HG03159 (cell line): ENCODE data around the gene EP400.

Experiments used
- ATAC-seq: cut with Tn5 transposase; IDR thresholded peaks from one replicate; pipeline ENCODE4 v1.9.1; 2021; ENCODE audit warnings: mild to moderate bottlenecking, moderate library complexity; ENCODE audit not compliant: unreplicated experiment

EP400 gene

DNA sequence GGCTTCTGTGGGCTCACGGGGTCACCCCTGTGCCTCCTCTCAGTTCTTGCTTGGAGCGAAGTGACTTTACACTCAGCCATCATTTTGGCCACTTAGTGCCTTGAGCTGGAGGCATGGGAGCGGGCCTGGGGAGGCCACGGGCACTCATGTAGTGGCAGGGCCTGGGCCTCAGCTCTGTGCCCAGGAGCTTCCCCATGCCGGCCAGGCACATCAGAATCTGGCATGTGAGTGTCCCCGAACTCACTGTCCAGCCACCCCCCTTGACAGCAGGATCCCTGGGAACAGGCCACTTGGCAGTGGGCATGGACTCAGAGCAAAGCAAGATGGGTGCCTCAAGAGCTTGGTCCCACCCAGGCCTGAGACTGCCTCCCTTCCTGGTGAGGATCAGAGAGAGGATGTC is 164.9 kb downstream of the EP400 start:
- ATAC-seq: no peak

DNA sequence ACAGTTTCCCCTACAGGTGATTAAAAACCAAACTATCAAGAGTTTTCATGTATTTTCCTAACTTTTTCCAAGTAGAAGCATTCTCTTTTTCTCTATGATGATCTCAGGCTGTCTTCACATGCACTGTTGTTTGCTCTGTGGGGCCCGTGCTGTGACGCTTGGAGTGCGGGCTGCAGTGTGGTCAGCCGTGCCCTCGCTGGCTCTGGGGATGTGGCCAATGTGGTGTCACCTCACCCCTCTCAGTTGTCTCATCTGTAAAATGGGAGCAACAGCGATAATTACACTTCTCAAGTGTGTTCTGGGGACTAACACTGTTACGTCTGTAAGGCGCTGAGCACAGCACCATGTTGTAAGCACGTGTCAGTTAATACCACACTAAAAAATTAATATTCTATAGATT is 165.8 kb downstream of the EP400 start:
- no peak for ATAC-seq

DNA sequence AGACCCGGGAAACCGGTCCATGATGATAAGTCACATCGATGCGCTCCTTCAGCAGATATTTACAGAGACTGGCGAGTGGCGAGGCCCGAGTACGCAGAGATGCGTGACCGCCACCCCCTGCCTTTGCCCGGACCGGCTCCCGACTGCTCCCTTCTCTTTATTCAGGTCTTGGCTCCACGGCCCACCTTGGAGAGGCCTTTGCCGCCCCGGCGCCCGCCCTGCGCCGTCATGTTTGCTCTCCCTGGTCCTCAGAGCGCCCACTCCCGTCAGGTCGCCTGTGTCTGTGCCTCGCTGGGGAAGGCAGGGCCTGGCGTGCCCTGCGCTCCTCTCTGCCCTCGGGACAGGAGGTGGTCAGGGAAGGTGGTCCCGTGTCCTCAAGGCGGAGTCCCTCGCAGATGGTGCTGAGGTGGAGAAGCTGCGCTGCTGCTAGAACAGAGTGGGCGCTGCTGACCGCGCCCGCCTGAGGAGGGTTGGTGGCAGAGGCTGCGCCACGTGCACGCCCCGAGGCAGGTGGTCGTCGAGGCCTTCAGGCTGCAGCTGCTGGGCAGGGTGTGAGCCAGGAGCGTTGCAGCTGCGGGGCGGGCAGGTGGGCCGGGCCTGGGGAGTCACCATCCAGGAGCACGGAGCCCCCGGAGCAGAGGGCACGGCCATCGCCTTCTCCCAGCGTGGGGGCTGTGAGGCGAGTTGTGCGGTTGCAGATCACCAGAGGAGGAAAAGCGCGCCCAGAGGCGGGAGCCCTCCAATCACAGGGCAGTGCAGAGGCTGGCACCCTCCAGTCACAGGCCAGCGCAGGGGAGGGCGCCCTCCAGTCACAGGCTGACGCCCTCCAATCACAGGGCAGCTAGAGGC is 167.2 kb downstream of the EP400 start:
- no peak for ATAC-seq

DNA sequence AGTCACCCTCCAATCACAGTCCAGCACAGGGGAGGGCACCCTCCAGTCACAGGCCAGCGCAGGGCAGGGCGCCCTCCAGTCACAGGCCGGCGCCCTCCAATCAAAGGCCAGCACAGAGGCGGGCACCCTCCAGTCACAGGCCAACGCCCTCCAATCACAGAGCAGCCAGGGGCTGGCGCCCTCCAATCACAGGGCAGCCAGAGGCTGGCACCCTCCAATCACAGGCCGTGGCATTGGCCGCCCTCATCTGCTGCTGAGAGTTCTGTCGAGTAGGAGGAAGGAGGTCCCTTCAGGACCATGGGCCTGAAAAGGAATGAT is 167.8 kb downstream of the EP400 start:
- ATAC-seq: no peak

DNA sequence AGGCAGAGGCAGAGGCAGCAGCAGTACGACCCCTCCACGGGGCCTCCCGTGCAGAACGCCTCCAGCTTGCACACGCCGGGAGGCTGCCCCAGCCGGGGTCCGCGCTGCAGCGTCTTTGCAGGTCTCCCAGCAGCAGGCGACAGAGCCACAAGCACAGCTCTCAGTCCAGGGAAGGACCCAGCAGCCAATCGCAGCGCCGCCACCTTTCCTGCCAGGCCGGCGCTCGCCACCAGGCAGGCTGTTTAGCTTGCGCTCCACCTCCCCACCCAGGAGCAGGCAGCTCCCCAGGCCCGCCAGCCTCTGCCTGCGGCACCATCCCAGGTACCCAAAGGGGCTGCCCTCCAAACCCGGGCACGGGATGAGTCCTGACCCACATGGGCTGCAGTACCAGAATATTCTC is 169.1 kb downstream of the EP400 start:
- ATAC-seq: no peak

DNA sequence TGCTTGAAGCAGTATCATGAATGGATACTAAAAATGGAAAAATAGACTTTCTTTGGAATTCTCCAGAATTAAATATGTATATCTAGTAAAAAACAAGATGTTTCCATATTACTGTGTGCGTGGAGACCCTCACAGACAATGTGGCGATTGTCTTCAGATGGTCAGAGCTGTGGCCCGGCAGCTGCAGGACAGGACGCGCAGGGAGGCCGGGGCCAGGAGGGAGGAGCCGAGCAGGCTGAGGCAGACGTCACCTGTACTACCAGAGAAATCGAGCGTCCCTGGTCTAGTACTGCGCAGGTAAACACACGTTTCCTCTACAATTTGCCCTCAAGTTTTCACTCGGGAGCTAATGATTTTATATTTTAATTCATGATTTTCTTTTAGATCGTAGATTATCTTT is 171.5 kb downstream of the EP400 start:
- ATAC-seq: no peak

DNA sequence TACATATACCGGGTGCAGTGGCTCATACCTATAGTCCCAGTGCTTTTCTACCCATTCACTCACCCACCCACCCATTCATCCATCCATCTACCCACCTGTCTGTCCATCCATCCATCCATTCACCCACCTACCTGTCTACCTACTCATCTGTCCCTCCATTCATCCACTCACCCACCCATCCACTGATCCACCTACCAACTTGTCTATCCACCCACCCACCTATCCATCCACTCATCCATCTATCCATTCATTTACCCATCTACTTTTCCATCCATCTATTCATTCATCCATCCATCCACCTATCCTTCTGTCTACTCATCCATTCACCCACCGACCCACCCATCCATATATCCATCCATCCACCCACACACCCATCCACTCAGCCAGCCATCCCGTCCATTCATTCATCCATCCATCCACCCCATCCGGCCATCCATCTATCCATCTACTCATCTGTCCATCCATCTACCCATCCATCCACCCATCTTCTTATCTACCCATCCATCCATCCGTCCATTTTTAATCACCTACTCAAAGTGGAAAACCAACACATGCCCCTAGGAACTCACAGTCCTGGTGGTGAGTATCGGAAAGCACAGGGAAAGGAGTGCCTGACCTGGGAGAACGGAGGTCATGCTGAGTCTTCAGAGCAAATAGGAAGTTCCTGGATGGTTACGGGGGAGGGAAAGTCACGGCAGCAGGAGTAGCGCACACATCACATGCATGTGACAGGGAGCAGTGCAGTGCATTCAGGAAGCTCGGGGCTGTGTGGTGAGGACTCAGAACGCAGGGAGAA is 174.4 kb downstream of the EP400 start:
- ATAC-seq: no peak

DNA sequence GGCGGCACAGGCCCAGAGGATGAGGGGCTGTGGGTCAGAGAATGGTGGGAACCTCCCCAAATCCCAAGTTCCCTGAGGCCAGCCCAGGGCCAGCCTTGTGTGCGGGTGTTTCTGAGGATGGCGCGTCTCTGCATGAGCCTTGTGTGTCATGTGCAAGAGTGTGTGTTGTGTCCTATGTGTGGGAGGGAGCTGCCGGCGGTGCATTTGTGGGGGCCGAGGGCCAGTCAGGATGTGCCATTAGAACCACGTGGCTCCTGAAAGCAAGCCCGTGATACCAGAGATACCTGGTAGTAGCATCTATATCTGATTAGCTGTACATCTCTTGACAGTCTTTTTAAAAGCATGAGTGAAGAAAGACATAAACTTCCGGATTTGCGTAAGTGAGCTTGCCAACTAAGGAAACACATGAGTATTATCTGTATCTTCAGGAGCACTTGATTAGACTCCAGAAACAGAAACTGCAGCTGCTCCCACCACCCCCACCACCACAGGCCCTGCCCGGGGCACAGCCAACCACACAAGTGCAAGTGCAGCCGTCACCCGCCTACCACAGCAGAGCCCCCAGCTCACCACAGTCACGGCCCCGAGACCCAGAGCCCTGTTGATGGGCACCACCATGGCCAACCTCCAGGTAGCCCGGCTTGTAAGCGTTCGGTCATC is 175.2 kb downstream of the EP400 start:
- no peak for ATAC-seq

DNA sequence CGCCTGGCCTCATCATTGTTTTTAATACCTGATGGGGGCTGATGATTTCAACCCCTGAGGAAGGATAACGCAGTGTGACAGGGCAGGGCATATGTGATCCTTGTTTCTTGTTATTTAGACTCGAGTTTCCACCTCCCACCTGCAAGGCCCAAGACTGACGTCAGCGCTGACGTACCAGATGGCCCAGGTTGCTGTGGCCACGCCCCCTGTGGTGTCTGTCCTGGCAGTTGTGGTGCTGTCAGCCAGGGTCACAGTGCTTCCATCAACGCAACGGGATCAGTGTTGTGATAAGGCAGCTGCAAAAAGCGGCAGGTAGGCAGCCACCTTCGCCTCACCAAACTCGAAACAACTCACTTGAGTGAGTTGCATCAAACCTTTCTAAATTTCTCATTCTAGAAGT is 176.0 kb downstream of the EP400 start:
- no peak for ATAC-seq

DNA sequence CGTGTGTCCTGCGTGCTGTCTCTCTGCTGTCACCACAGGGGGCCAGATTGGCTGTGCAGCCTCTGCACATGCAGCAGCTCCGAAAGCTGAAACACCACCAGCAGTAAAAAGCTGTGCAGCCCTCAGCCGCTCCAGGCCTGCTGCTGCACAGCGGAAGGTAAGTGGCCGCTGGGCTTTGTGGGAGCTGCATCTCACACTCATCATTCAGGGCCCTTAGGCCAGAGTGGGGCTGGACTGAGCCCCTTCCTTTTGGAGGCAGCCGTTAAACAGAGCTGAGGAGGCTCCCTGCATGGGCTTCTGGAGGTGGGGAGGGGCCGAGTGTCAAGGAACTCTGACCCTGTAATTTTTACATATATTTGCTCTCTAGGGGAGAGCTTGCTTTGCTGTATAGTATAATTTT is 177.3 kb downstream of the EP400 start:
- no peak for ATAC-seq

DNA sequence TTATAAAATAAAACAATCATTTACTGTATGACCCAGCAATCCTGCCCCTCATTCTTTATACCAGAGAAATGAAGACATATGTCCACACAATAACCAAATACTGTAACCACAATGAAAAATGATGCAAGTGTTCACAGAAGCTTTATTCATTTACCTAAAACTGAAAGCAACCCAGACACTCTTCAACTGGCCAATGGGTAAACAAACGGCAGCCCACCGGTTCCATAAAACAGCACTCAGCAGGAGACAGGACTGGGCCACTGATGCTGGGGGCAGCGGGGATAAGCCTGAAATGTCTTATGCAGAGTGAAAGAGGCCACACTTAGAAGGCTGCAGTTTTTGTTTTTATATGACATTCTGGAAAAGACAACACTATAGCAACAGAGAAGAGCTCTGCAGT is 179.3 kb downstream of the EP400 start:
- ATAC-seq: no peak

DNA sequence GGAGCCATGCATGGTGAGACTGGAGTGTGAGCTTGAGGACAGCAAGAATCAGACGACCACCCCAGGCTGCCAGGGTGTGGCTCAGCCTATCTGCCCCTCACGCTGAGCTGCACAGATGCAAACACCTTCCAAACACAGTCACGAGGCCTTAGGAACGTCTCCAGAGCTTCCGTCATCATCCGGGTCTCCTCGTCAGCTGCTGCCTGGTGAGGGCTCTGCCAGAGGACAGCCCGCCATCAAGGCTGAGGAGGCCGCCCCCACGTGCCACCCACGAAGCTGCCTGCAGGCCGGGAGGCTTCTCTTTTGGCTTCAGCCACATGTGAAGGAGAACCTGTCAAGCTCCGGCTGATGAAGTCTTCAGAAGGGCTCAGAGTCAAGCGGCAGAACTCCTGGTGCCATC is 180.9 kb downstream of the EP400 start:
- ATAC-seq: no peak
